Liver (tissue), 9 donors: ENCODE measurements around the gene TFDP2. TPM values are rescaled to one million over a fixed set of nuclear protein-coding genes. Genes with fewer than 3 reads are reported as not detected.
"Not testable (repeated sequence)": the region's sequence is repeated elsewhere in the genome, so short reads cannot be mapped to it uniquely, and the experiment has no call there.

Experiments
- DNase-seq: peaks from one replicate; pipeline ENCODE4 v3.0.0-alpha.2; 2017; ENCODE audit warnings: low spot score
- H3K27ac ChIP-seq, 2 donors: one replicate each; pipeline ENCODE4 v1.7.0; 2013; ENCODE audit warnings: inconsistent platforms in 2 of 2, low read length in 2 of 2, control low read depth in 1 of 2, low read depth in 1 of 2, mild to moderate bottlenecking in 1 of 2
- H3K27me3 ChIP-seq, 4 donors: one replicate each; pipeline versions ENCODE4 v1.6.1 to v1.7.0; 2013; ENCODE audit warnings: low read length in 3 of 4, inconsistent platforms in 1 of 4, mild to moderate bottlenecking in 1 of 4, moderate library complexity in 1 of 4; ENCODE audit not compliant: control insufficient read depth in 4 of 4, insufficient read depth in 4 of 4
- H3K36me3 ChIP-seq, 4 donors: one replicate each; pipeline versions ENCODE4 v1.6.1 to v1.7.0; 2013; ENCODE audit warnings: low read length in 3 of 4, mild to moderate bottlenecking in 3 of 4, low read depth in 1 of 4, moderate library complexity in 1 of 4; ENCODE audit not compliant: control insufficient read depth in 4 of 4, insufficient read depth in 3 of 4
- H3K4me1 ChIP-seq, 4 donors: one replicate each; pipeline versions ENCODE4 v1.6.1 to v1.7.0; 2013; ENCODE audit warnings: low read length in 3 of 4, mild to moderate bottlenecking in 3 of 4, moderate library complexity in 1 of 4; ENCODE audit not compliant: control insufficient read depth in 4 of 4, insufficient read depth in 4 of 4
- H3K4me3 ChIP-seq, 3 donors: one replicate each; pipeline versions ENCODE4 v1.6.1 to v1.7.0; 2013; ENCODE audit warnings: low read length in 3 of 3, control low read depth in 1 of 3, low read depth in 1 of 3, mild to moderate bottlenecking in 1 of 3
- H3K9ac ChIP-seq, 2 donors: one replicate each; pipeline ENCODE4 v1.7.0; 2013; ENCODE audit warnings: low read length in 2 of 2, mild to moderate bottlenecking in 2 of 2, moderate library complexity in 2 of 2, control low read depth in 1 of 2, low read depth in 1 of 2
- H3K9me3 ChIP-seq, 4 donors: one replicate each; pipeline versions ENCODE4 v1.6.1 to v1.7.0; 2013; ENCODE audit warnings: low read length in 3 of 4; ENCODE audit not compliant: control insufficient read depth in 4 of 4
- EGR1 ChIP-seq, 2 donors: IDR thresholded peaks; 2 replicates each; pipeline ENCODE4 v1.6.1; 2016 to 2018; ENCODE audit warnings: antibody characterized with exemption in 2 of 2, low read depth in 2 of 2
- FOXA1 ChIP-seq: IDR thresholded peaks from 2 replicates; pipeline ENCODE4 v1.6.1; 2016; ENCODE audit warnings: antibody characterized with exemption
- FOXA2 ChIP-seq: IDR thresholded peaks from 2 replicates; pipeline ENCODE4 v1.6.1; 2016; ENCODE audit warnings: antibody characterized with exemption
- HNF4A ChIP-seq, 2 donors: conservative IDR thresholded peaks; 2 replicates each; pipeline ENCODE4 v1.6.1; 2016; ENCODE audit warnings: antibody characterized with exemption in 2 of 2, mild to moderate bottlenecking in 2 of 2
- NR2F2 ChIP-seq: IDR thresholded peaks from 2 replicates; pipeline ENCODE4 v1.6.1; 2016; ENCODE audit warnings: antibody characterized with exemption
- RAD21 ChIP-seq, 2 donors: IDR thresholded peaks; 2 replicates each; pipeline ENCODE4 v1.6.1; 2016; ENCODE audit warnings: antibody characterized with exemption in 2 of 2, mild to moderate bottlenecking in 2 of 2
- RXRA ChIP-seq, 2 donors: IDR thresholded peaks; 2 replicates each; pipeline ENCODE4 v1.6.1; 2017 to 2018; ENCODE audit warnings: antibody characterized with exemption in 2 of 2, mild to moderate bottlenecking in 1 of 2
- SP1 ChIP-seq: IDR thresholded peaks from 2 replicates; pipeline ENCODE4 v1.6.1; 2018; ENCODE audit warnings: antibody characterized with exemption, mild to moderate bottlenecking
- WGBS: extraction: QIAGEN DNeasy Blood & Tissue Kit; methylation state at CpG from one replicate; pipeline ENCODE4 v1.1.7; 2013; 5-methylcytosine and 5-hydroxymethylcytosine counted together
- polyA plus RNA-seq, 2 donors: library from polyadenylated mRNA; stranded (reverse) in 1 of 2; unstranded in 1 of 2; fragments of 200-250 nt in 1 of 2; fragments of >200 nt in 1 of 2; fragmentation: Nextera tagmentation in 1 of 2; extraction: Ambion mirVana in 1 of 2; gene quantifications; one replicate each; pipeline versions ENCODE4 v1.2.1 to v1.2.3, GENCODE V29; 2013 to 2015
- total RNA-seq, 2 donors: library from RNA; depleted of rRNA; stranded (reverse); fragments of >200 nt; gene quantifications; one replicate each; pipeline ENCODE4 v1.2.3, GENCODE V29; 2014
- TF ChIP-seq, protein P1 (sequence below): IDR thresholded peaks from 2 replicates; pipeline ENCODE4 v1.6.1; 2016; ENCODE audit warnings: antibody characterized with exemption
- TF ChIP-seq, protein P2 (sequence below): IDR thresholded peaks from 2 replicates; pipeline ENCODE4 v1.6.1; 2016; ENCODE audit warnings: antibody characterized with exemption
- TF ChIP-seq, protein P3 (sequence below): IDR thresholded peaks from 2 replicates; pipeline ENCODE4 v1.6.1; 2016; ENCODE audit warnings: antibody characterized with exemption, mild to moderate bottlenecking
- TF ChIP-seq, protein P4 (sequence below): fragments of 150-350 bp; IDR thresholded peaks from 2 replicates; pipeline ENCODE4 v1.5.1; 2017; ENCODE audit warnings: improper control_type of control experiment, low read depth, low read length; ENCODE audit not compliant: missing input control
- donor health status: healthy.
- donor health status: healthy.
- donor health status: healthy.
- donor health status: healthy.
- donor health status: healthy.

Gene TFDP2
- total and polyA plus RNA-seq, 4 donors, result 8.0 to 52.0 (median 29.7) TPM

DNA sequence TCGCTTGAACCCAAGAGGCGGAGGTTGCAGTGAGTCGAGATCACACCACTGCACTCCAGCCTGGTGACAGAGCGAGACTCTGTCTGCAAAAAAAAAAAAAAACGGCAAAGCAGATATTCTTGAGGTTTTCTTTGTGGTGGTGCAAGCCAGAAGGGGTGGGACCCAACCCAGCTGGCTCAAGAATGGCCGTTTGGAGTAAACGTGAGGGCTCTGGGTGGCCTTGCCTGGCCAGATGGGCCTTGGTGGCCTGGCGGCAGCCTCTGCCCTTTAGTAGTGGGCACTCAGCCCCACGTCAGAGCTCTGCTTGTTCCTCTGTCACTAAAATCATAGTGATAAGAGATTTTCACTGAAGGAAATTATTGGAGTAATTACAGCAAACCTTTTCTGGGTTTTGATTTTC, 222.4 kb downstream of the TFDP2 start:
- Histone ChIP-seq H3K36me3 (no peaks in the 10 kb centered on the region), H3K9me3 (no peaks in the 10 kb centered on the region), H3K9ac (no peak overlapping the region), H3K27me3 (no peaks in the 10 kb centered on the region), H3K27ac (no peak overlapping the region), H3K4me1 (no peaks in the 10 kb centered on the region), H3K4me3 (no peak overlapping the region)
- no peak for DNase-seq
- TF ChIP-seq, protein P1, sequence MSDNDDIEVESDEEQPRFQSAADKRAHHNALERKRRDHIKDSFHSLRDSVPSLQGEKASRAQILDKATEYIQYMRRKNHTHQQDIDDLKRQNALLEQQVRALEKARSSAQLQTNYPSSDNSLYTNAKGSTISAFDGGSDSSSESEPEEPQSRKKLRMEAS, result no peak
- no peak for TF ChIP-seq HNF4A (conservative IDR thresholded peaks at IDR 0.05)
- TF ChIP-seq, protein P2, sequence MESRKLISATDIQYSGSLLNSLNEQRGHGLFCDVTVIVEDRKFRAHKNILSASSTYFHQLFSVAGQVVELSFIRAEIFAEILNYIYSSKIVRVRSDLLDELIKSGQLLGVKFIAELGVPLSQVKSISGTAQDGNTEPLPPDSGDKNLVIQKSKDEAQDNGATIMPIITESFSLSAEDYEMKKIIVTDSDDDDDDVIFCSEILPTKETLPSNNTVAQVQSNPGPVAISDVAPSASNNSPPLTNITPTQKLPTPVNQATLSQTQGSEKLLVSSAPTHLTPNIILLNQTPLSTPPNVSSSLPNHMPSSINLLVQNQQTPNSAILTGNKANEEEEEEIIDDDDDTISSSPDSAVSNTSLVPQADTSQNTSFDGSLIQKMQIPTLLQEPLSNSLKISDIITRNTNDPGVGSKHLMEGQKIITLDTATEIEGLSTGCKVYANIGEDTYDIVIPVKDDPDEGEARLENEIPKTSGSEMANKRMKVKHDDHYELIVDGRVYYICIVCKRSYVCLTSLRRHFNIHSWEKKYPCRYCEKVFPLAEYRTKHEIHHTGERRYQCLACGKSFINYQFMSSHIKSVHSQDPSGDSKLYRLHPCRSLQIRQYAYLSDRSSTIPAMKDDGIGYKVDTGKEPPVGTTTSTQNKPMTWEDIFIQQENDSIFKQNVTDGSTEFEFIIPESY, result no peak
- WGBS, result 87% methylated on average over 9 of the region's 9 CpGs

DNA sequence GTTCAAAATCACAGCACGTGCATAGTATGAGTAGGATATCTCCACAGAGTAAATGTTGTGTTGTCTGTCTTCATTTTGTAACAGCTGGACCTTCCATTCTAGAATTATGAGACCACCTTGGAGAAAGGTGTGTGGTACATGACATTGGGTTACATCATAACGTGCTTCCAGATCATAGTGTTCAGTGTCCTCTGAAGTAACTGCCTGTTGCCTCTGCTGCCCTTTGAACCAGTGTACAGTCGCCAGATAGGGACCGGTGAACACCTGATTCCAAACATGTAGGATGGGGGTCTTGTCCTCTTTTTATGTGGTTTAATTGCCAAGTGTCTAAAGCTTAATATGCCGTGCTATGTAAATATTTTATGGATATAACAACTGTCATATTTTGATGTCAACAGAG, 223.7 kb downstream of the TFDP2 start:
- not testable (repeated sequence) for H3K9me3 ChIP-seq, DNase-seq, H3K27me3 ChIP-seq, H3K36me3 ChIP-seq, H3K4me3 ChIP-seq, H3K4me1 ChIP-seq, H3K27ac ChIP-seq, H3K9ac ChIP-seq
- 70% methylated on average over 5 of the region's 5 CpGs for WGBS

DNA sequence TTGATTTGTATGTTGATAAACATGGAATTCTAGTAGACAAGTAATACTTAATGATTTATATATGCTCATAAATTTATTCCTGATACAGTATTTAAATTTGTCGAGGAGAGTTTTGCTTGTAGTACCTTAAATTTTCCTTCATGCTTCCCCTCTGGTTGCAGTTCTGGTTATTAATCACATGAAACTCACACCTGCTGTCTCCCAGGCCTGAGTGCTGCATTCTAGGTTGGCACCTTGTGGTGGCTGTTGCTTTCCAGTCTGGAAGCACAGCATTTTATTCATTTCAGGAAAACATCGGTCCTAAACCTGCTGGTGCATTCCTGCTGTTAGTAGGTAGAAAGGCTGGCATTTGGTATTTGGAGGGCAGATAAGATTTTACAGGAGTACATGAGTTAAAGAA, 228.0 kb downstream of the TFDP2 start:
- Histone ChIP-seq H3K36me3 (no peaks in the 10 kb centered on the region), H3K4me1 (no peaks in the 10 kb centered on the region), H3K4me3 (no peak overlapping the region), H3K9me3 (no peaks in the 10 kb centered on the region), H3K27ac (no peak overlapping the region), H3K9ac (no peak overlapping the region), H3K27me3 (no peaks in the 10 kb centered on the region)
- no peak for TF ChIP-seq FOXA1
- TF ChIP-seq RAD21 (IDR thresholded peaks at IDR 0.05), result no peak
- TF ChIP-seq NR2F2, result no peak
- no peak for DNase-seq
- WGBS, result 90% methylated on average over 2 of the region's 2 CpGs

DNA sequence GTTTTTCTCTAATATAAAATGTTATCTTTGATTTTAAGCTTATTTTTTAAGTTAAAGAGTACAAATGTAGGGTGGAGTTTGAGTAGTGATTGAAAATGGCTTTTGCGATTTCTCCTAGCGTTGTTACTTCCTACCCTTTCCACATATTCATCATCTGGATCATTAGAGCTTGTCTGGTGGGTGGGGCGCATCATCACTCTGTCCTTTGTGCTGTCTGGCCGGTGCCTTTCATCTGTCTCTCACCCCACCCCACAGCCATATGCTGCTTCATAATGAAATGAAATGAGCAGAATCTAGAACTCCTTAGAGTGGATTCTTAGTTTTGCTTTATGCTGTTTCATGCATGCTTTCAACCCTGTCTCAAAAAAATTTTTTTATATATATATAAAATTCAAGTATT, 228.6 kb downstream of the TFDP2 start:
- Histone ChIP-seq H3K4me1 (no peaks in the 10 kb centered on the region), H3K9ac (no peak overlapping the region), H3K27me3 (no peaks in the 10 kb centered on the region), H3K36me3 (no peaks in the 10 kb centered on the region), H3K27ac (no peak overlapping the region), H3K9me3 (no peaks in the 10 kb centered on the region), H3K4me3 (no peak overlapping the region)
- DNase-seq, result no peak
- TF ChIP-seq, protein P3, sequence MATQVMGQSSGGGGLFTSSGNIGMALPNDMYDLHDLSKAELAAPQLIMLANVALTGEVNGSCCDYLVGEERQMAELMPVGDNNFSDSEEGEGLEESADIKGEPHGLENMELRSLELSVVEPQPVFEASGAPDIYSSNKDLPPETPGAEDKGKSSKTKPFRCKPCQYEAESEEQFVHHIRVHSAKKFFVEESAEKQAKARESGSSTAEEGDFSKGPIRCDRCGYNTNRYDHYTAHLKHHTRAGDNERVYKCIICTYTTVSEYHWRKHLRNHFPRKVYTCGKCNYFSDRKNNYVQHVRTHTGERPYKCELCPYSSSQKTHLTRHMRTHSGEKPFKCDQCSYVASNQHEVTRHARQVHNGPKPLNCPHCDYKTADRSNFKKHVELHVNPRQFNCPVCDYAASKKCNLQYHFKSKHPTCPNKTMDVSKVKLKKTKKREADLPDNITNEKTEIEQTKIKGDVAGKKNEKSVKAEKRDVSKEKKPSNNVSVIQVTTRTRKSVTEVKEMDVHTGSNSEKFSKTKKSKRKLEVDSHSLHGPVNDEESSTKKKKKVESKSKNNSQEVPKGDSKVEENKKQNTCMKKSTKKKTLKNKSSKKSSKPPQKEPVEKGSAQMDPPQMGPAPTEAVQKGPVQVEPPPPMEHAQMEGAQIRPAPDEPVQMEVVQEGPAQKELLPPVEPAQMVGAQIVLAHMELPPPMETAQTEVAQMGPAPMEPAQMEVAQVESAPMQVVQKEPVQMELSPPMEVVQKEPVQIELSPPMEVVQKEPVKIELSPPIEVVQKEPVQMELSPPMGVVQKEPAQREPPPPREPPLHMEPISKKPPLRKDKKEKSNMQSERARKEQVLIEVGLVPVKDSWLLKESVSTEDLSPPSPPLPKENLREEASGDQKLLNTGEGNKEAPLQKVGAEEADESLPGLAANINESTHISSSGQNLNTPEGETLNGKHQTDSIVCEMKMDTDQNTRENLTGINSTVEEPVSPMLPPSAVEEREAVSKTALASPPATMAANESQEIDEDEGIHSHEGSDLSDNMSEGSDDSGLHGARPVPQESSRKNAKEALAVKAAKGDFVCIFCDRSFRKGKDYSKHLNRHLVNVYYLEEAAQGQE, result no peak
- no peak for TF ChIP-seq FOXA2
- no peak for TF ChIP-seq EGR1 (IDR thresholded peaks at IDR 0.05; ENCODE audit: low read depth in 2 of 2)
- TF ChIP-seq, protein P2, result no peak
- TF ChIP-seq RXRA (IDR thresholded peaks at IDR 0.05), result no peak
- TF ChIP-seq SP1, result no peak
- TF ChIP-seq, protein P4, sequence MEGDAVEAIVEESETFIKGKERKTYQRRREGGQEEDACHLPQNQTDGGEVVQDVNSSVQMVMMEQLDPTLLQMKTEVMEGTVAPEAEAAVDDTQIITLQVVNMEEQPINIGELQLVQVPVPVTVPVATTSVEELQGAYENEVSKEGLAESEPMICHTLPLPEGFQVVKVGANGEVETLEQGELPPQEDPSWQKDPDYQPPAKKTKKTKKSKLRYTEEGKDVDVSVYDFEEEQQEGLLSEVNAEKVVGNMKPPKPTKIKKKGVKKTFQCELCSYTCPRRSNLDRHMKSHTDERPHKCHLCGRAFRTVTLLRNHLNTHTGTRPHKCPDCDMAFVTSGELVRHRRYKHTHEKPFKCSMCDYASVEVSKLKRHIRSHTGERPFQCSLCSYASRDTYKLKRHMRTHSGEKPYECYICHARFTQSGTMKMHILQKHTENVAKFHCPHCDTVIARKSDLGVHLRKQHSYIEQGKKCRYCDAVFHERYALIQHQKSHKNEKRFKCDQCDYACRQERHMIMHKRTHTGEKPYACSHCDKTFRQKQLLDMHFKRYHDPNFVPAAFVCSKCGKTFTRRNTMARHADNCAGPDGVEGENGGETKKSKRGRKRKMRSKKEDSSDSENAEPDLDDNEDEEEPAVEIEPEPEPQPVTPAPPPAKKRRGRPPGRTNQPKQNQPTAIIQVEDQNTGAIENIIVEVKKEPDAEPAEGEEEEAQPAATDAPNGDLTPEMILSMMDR, result no peak
- WGBS, result 92% methylated on average over 4 of the region's 4 CpGs
